ENCODE measurements around the gene IGFN1. TPM values are rescaled to one million over a fixed set of nuclear protein-coding genes. Genes with fewer than 3 reads are reported as not detected.
A peak's percentile ranks its signal among the peaks of the same experiment; 100 is the strongest.

IGFN1 gene
- total RNA-seq, 1 experiment from 2014 or later: not detected

DNA sequence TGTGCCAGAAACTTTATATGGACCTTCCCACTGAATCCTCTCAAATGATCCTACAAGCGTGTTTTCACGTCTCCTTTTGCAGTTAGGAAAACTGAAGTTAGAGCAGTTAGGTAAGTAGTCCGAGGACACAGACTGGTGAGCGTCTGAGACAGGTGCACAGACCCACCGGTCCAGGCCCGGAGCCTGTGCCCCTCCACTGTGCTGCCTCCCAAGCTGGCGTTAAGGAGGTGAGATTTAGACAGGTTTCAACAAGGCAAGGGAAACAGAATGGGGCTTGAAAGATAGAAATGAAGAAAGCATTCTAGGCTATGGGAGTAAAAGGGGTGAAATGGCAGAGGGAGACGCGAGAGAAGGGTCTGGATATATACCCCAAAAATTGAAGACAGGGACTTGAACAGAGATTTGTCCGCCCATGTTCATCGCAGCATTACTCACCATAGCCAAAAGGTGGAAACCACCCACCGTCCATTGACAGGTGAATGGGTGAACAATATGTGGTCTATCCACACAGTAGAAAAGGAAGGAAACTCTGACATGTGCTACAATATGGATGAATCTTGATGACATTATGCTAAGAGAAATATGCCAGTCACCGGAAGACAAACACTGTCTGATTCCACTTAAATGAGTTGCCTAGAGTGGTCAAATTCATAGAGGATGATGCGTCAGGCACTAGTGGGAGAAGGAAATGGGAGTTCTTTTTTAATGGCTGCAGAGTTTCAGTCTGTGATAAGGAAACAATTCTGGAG lies 77.0 kb downstream of the IGFN1 start:
- H3K27me3 Mint-ChIP-seq (ENCODE audit: low read depth): peaks cover 44% of the 10 kb centered on the region
- no peak overlapping the region for H2BK20ac ChIP-seq (ENCODE audit: low read depth, low read length, poor library complexity, severe bottlenecking)
- H3K4ac ChIP-seq (ENCODE audit: low read depth, low read length): no peak overlapping the region
- H3T11ph ChIP-seq (ENCODE audit: low read length): no peak overlapping the region
- WGBS (ENCODE audit: extremely low coverage, insufficient read length, low lambda C conversion rate): no CpG with 5 or more reads among the region's 14 CpGs
- no peak overlapping the region for H3K27ac Mint-ChIP-seq
- H3K56ac ChIP-seq (ENCODE audit: insufficient read length, low read depth, low read length): no peak overlapping the region
- H3K36me3 Mint-ChIP-seq (ENCODE audit: insufficient read depth in 1 of 3, low read depth in 3 of 3): no peaks in the 10 kb centered on the region
- no peaks in the 10 kb centered on the region for H3K27me3 ChIP-seq (ENCODE audit: insufficient read depth, low read length)
- no peak overlapping the region for H2AK5ac ChIP-seq (ENCODE audit: insufficient read length, low read length)
- H4K91ac ChIP-seq (ENCODE audit: insufficient read length, low read depth, low read length): no peak overlapping the region
- no peaks in the 10 kb centered on the region for H4K20me1 ChIP-seq (ENCODE audit: control insufficient read depth, insufficient read depth, insufficient read length)
- H3K9ac ChIP-seq (ENCODE audit: extremely low read depth, insufficient read length, low read length): no peak overlapping the region
- H3K9me3 Mint-ChIP-seq: no peaks in the 10 kb centered on the region
- DNase-seq: peak; percentile 7
- H3K18ac ChIP-seq (ENCODE audit: insufficient read length, low read depth, low read length): no peak overlapping the region
- no peak overlapping the region for H3K23ac ChIP-seq (ENCODE audit: insufficient read length, low read depth, low read length)
- no peak overlapping the region for H2BK120ac ChIP-seq (ENCODE audit: low read depth, low read length, poor library complexity, severe bottlenecking)
- no peak overlapping the region for H3K14ac ChIP-seq (ENCODE audit: insufficient read depth, low read length)
- H3K27ac ChIP-seq (ENCODE audit: insufficient read length, low read depth, low read length): no peak overlapping the region
- H2BK5ac ChIP-seq (ENCODE audit: insufficient read length, low read length): no peak overlapping the region
- no peak overlapping the region for H3K4me3 Mint-ChIP-seq
- H4K5ac ChIP-seq (ENCODE audit: insufficient read length, low read depth, low read length): no peak overlapping the region
- H2BK12ac ChIP-seq (ENCODE audit: insufficient read length, low read depth, low read length): no peak overlapping the region
- H3K9me3 ChIP-seq (ENCODE audit: control insufficient read depth, low read depth, low read length): no peaks in the 10 kb centered on the region
- H3K4me1 ChIP-seq (ENCODE audit: insufficient read depth, low read length): no peaks in the 10 kb centered on the region
- no peaks in the 10 kb centered on the region for H3K79me1 ChIP-seq (ENCODE audit: insufficient read depth, low read depth, low read length, poor library complexity, severe bottlenecking)
- H3K23me2 ChIP-seq (ENCODE audit: insufficient read length, low read depth, low read length, poor library complexity, severe bottlenecking): no peaks in the 10 kb centered on the region
- H4K8ac ChIP-seq (replicated peaks; ENCODE audit: insufficient read length, low read depth, low read length): no peak overlapping the region
- H3K79me2 ChIP-seq (ENCODE audit: insufficient read depth, low read length): no peaks in the 10 kb centered on the region
- H3K4me2 ChIP-seq (ENCODE audit: insufficient read depth, insufficient read length, low read length): no peak overlapping the region
- H2AFZ ChIP-seq (ENCODE audit: low read length): no peak overlapping the region
- peaks cover under 1 to 1% of the 10 kb centered on the region in 2 experiments; a peak in 3 of 4 replicates for H3K4me1 Mint-ChIP-seq
- TF ChIP-seq, protein P1, sequence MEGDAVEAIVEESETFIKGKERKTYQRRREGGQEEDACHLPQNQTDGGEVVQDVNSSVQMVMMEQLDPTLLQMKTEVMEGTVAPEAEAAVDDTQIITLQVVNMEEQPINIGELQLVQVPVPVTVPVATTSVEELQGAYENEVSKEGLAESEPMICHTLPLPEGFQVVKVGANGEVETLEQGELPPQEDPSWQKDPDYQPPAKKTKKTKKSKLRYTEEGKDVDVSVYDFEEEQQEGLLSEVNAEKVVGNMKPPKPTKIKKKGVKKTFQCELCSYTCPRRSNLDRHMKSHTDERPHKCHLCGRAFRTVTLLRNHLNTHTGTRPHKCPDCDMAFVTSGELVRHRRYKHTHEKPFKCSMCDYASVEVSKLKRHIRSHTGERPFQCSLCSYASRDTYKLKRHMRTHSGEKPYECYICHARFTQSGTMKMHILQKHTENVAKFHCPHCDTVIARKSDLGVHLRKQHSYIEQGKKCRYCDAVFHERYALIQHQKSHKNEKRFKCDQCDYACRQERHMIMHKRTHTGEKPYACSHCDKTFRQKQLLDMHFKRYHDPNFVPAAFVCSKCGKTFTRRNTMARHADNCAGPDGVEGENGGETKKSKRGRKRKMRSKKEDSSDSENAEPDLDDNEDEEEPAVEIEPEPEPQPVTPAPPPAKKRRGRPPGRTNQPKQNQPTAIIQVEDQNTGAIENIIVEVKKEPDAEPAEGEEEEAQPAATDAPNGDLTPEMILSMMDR (conservative IDR thresholded peaks at IDR 0.05): no peak
- no peak overlapping the region for H2BK15ac ChIP-seq (ENCODE audit: low read depth, low read length)
